ENCODE measurements around the gene CDKL1.
"Not testable (repeated sequence)": the region's sequence is repeated elsewhere in the genome, so short reads cannot be mapped to it uniquely, and the experiment has no call there.

CDKL1 gene

GRCh38 chr14:50356283-50356682 lies 40.4 kb downstream of the CDKL1 start:
- not testable (repeated sequence) for DNase-seq

GRCh38 chr14:50355692-50356091 lies 41.0 kb downstream of the CDKL1 start:
- DNase-seq, result no peak

GRCh38 chr14:50354527-50354926 lies 42.2 kb downstream of the CDKL1 start:
- DNase-seq, result peak; percentile 57

- no peak for DNase-seq
These were observed 43.6 kb downstream of the CDKL1 start for GRCh38 chr14:50353126-50353525.

GRCh38 chr14:50352584-50352983 lies 44.1 kb downstream of the CDKL1 start:
- no peak for DNase-seq

GRCh38 chr14:50350975-50351374 lies 45.7 kb downstream of the CDKL1 start:
- no peak for DNase-seq

- DNase-seq, result no peak
These were observed 47.7 kb downstream of the CDKL1 start for GRCh38 chr14:50348933-50349332.

GRCh38 chr14:50347521-50347920 lies 49.2 kb downstream of the CDKL1 start:
- no peak for DNase-seq

GRCh38 chr14:50345846-50346422 lies 50.7 kb downstream of the CDKL1 start:
- DNase-seq, result no peak

- no peak for DNase-seq
These were observed 51.7 kb downstream of the CDKL1 start for GRCh38 chr14:50344876-50345563.

- no peak for DNase-seq
These were observed 52.4 kb downstream of the CDKL1 start for GRCh38 chr14:50344116-50344775.

- no peak for DNase-seq
These were observed 53.2 kb downstream of the CDKL1 start for GRCh38 chr14:50343434-50343833.

- DNase-seq, result peak; percentile 14
These were observed 54.2 kb downstream of the CDKL1 start for GRCh38 chr14:50342221-50343078.

GRCh38 chr14:50340963-50341362 lies 55.7 kb downstream of the CDKL1 start:
- DNase-seq, result no peak

GRCh38 chr14:50340045-50340444 lies 56.6 kb downstream of the CDKL1 start:
- no peak for DNase-seq

GRCh38 chr14:50339178-50339804 lies 57.4 kb downstream of the CDKL1 start:
- no peak for DNase-seq

- no peak for DNase-seq
These were observed 58.1 kb downstream of the CDKL1 start for GRCh38 chr14:50338587-50338986.

GRCh38 chr14:50335989-50336824 lies 60.5 kb downstream of the CDKL1 start:
- no peak for DNase-seq

GRCh38 chr14:50335389-50335788 lies 61.3 kb downstream of the CDKL1 start:
- DNase-seq, result peak; percentile 74

GRCh38 chr14:50334211-50334610 lies 62.5 kb downstream of the CDKL1 start:
- DNase-seq, result no peak

- no peak for DNase-seq
These were observed 63.6 kb downstream of the CDKL1 start for GRCh38 chr14:50333014-50333509.

GRCh38 chr14:50331596-50331995 lies 65.1 kb downstream of the CDKL1 start:
- no peak for DNase-seq
